HUES6 (cell line): ENCODE results near the gene ZNF502.

Experiments
- H3K27ac ChIP-seq: 2 replicates; pipeline ENCODE4 v1.7.0; 2013; ENCODE audit warnings: low read depth, mild to moderate bottlenecking, low read length, inconsistent platforms
- H3K27me3 ChIP-seq: 2 replicates; pipeline ENCODE4 v1.6.1; 2013; ENCODE audit warnings: low read length; ENCODE audit not compliant: control insufficient read depth, insufficient read depth
- H3K36me3 ChIP-seq: 2 replicates; pipeline ENCODE4 v1.6.1; 2013; ENCODE audit warnings: low read length; ENCODE audit not compliant: control insufficient read depth, insufficient read depth
- H3K4me1 ChIP-seq: 2 replicates; pipeline ENCODE4 v1.6.1; 2013; ENCODE audit warnings: low read length; ENCODE audit not compliant: control insufficient read depth, insufficient read depth
- H3K4me3 ChIP-seq: 2 replicates; pipeline ENCODE4 v1.5.1; 2013; ENCODE audit warnings: low read depth, low read length
- H3K9ac ChIP-seq: one replicate; pipeline ENCODE4 v1.6.1; 2013; ENCODE audit warnings: mild to moderate bottlenecking, low read length
- H3K9me3 ChIP-seq: 2 replicates; pipeline ENCODE4 v1.6.1; 2013; ENCODE audit warnings: low read depth, low read length; ENCODE audit not compliant: control insufficient read depth, insufficient read depth

ZNF502 gene

GRCh38 chr3:44687898-44688297 lies 24.6 kb upstream of the ZNF502 start:
- Histone ChIP-seq H3K36me3 (peaks cover 7% of the 10 kb centered on the region; the same call in 1 of the 2 replicates), H3K27me3 (0 out of 2 replicates have a peak, but pooled peaks cover 2% of the 10 kb centered on the region), H3K9ac (no peak overlapping the region), H3K27ac (no peak overlapping the region), H3K4me1 (no peaks in the 10 kb centered on the region; the same call in 1 of the 2 replicates), H3K9me3 (peaks cover 17% of the 10 kb centered on the region), H3K4me3 (no peak overlapping the region)

- H3K27ac ChIP-seq, result no peak overlapping the region
- H3K4me3 ChIP-seq, result no peak overlapping the region
- H3K36me3 ChIP-seq, result peaks cover 32% of the 10 kb centered on the region
- no peaks in the 10 kb centered on the region for H3K4me1 ChIP-seq
- no peaks in the 10 kb centered on the region for H3K27me3 ChIP-seq
- no peak overlapping the region for H3K9ac ChIP-seq
- peaks cover 79% of the 10 kb centered on the region for H3K9me3 ChIP-seq
Observed at GRCh38 chr3:44721231-44722102, 9.0 kb downstream of the ZNF502 start.

- H3K9me3 ChIP-seq, result peaks cover 79% of the 10 kb centered on the region
- no peaks in the 10 kb centered on the region for H3K27me3 ChIP-seq
- H3K9ac ChIP-seq, result no peak overlapping the region
- H3K4me3 ChIP-seq, result no peak overlapping the region
- H3K36me3 ChIP-seq, result peaks cover 32% of the 10 kb centered on the region
- no peaks in the 10 kb centered on the region for H3K4me1 ChIP-seq
- H3K27ac ChIP-seq, result no peak overlapping the region
Observed at GRCh38 chr3:44722103-44722401, 9.6 kb downstream of the ZNF502 start.

- Histone ChIP-seq H3K27me3 (no peaks in the 10 kb centered on the region), H3K27ac (peak within 1 kb of the TSS; percentile 70; the same call in 1 of the 2 replicates), H3K36me3 (peaks cover 33% of the 10 kb centered on the region), H3K4me1 (no peaks in the 10 kb centered on the region), H3K9me3 (peaks cover 62% of the 10 kb centered on the region), H3K4me3 (peak within 1 kb of the TSS; percentile 74), H3K9ac (peak within 1 kb of the TSS; percentile 87)
Observed at GRCh38 chr3:44729384-44729910, 17.0 kb downstream of the ZNF502 start, which contains the start of gene ZNF501. ZNF501 (plus strand) TSS chr3:44729635; CDS start chr3:44734422, 4,787 bp downstream.

GRCh38 chr3:44734646-44735168 lies 22.2 kb downstream of the ZNF502 start:
- Histone ChIP-seq H3K9ac (no peak overlapping the region), H3K27ac (no peak overlapping the region), H3K9me3 (peaks cover 76% of the 10 kb centered on the region), H3K4me1 (no peaks in the 10 kb centered on the region), H3K27me3 (no peaks in the 10 kb centered on the region), H3K4me3 (no peak overlapping the region), H3K36me3 (peaks cover 50% of the 10 kb centered on the region)

GRCh38 chr3:44761101-44761423 lies 48.6 kb downstream of the ZNF502 start:
- Histone ChIP-seq H3K4me1 (peaks cover 3% of the 10 kb centered on the region; the same call in 1 of the 2 replicates), H3K36me3 (peaks cover 50% of the 10 kb centered on the region), H3K9ac (peak overlapping the region; percentile 96), H3K27me3 (no peaks in the 10 kb centered on the region), H3K4me3 (peak overlapping the region; percentile 94), H3K27ac (peak overlapping the region; percentile 68; the same call in 1 of the 2 replicates), H3K9me3 (peaks cover 13% of the 10 kb centered on the region; the same call in 1 of the 2 replicates)

GRCh38 chr3:44761424-44762169 lies 49.1 kb downstream of the ZNF502 start, which contains the start of the genes KIAA1143 and KIF15:
KIAA1143 (minus strand) TSS chr3:44761619; CDS start chr3:44761602, 17 bp downstream.
KIF15 (plus strand) TSS chr3:44761794; CDS start chr3:44761866, 72 bp downstream.
- H3K36me3 ChIP-seq, result peaks cover 50% of the 10 kb centered on the region
- H3K4me3 ChIP-seq, result peak within 1 kb of the TSS; percentile 94
- H3K9me3 ChIP-seq, result peaks cover 18% of the 10 kb centered on the region
- H3K27me3 ChIP-seq, result no peaks in the 10 kb centered on the region
- peaks cover 3% of the 10 kb centered on the region; the same call in 1 of the 2 replicates for H3K4me1 ChIP-seq
- H3K9ac ChIP-seq, result peak within 1 kb of the TSS; percentile 96
- H3K27ac ChIP-seq, result peak within 1 kb of the TSS; percentile 92

- Histone ChIP-seq H3K27me3 (no peaks in the 10 kb centered on the region), H3K4me3 (peak overlapping the region; percentile 94), H3K9ac (peak overlapping the region; percentile 96), H3K27ac (peak overlapping the region; percentile 92), H3K36me3 (peaks cover 47% of the 10 kb centered on the region), H3K4me1 (peaks cover 3% of the 10 kb centered on the region; the same call in 1 of the 2 replicates), H3K9me3 (peaks cover 21% of the 10 kb centered on the region)
Observed at GRCh38 chr3:44762170-44762677, 49.8 kb downstream of the ZNF502 start.

- peaks cover 44% of the 10 kb centered on the region for H3K36me3 ChIP-seq
- H3K9me3 ChIP-seq, result peaks cover 24% of the 10 kb centered on the region
- H3K27me3 ChIP-seq, result no peaks in the 10 kb centered on the region
- peaks cover 3% of the 10 kb centered on the region; the same call in 1 of the 2 replicates for H3K4me1 ChIP-seq
- peak overlapping the region; percentile 94 for H3K4me3 ChIP-seq
- H3K27ac ChIP-seq, result no peak overlapping the region
- H3K9ac ChIP-seq, result peak overlapping the region; percentile 96
Observed at GRCh38 chr3:44762690-44763089, 50.2 kb downstream of the ZNF502 start.

GRCh38 chr3:44764248-44764647 lies 51.8 kb downstream of the ZNF502 start:
- no peak overlapping the region; the same call in 1 of the 2 replicates for H3K4me3 ChIP-seq
- peaks cover 29% of the 10 kb centered on the region for H3K9me3 ChIP-seq
- H3K27ac ChIP-seq, result no peak overlapping the region
- H3K27me3 ChIP-seq, result no peaks in the 10 kb centered on the region
- peaks cover 39% of the 10 kb centered on the region for H3K36me3 ChIP-seq
- no peak overlapping the region for H3K9ac ChIP-seq
- H3K4me1 ChIP-seq, result peaks cover 3% of the 10 kb centered on the region; the same call in 1 of the 2 replicates
